ENCODE measurements around the gene GLI3. TPM values are rescaled to one million over a fixed set of nuclear protein-coding genes. Genes with fewer than 3 reads are reported as not detected.

Gene GLI3
- total RNA-seq, 1 donor from 2014 or later: 27.7 TPM

DNA sequence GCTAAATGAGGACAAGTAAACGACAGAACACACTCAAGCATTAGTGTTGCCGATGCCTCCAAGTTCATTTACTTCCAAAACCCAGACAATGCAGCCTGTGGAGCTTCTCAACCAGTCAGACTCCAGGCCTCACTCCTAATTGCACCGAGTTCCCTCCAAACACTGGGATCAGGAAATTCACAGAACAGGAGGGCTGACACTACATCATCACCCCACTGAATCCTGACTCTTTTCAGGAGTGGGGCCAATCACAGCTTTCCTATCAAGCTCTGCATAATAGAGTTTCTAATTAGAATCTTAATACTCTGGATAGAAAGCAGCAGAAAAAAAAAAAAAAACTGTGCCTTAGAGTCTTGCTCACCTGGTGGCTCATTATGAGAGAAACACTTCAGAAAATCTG is 103.7 kb downstream of the GLI3 start:
- Mint-ChIP-seq H3K4me3 (ENCODE audit: unreplicated experiment) (no peak overlapping the region), H3K36me3 (ENCODE audit: low read depth, unreplicated experiment) (peaks cover 8% of the 10 kb centered on the region), H3K9me3 (ENCODE audit: unreplicated experiment) (no peaks in the 10 kb centered on the region), H3K27me3 (ENCODE audit: low read depth, unreplicated experiment) (no peaks in the 10 kb centered on the region), H3K27ac (ENCODE audit: unreplicated experiment) (no peak overlapping the region), H3K4me1 (ENCODE audit: low read depth, unreplicated experiment) (peaks cover 4% of the 10 kb centered on the region)
- peaks cover 24% of the 10 kb centered on the region for H3K79me2 ChIP-seq (ENCODE audit: insufficient read depth, low read length)
- FAIRE-seq (no peak), DNase-seq (ENCODE audit: low read depth) (no peak)
- H3K27me3 ChIP-seq (ENCODE audit: insufficient read depth, low read length): no peaks in the 10 kb centered on the region
- H3K27ac ChIP-seq (ENCODE audit: low read depth, low read length): no peak overlapping the region
- no peaks in the 10 kb centered on the region for H3K36me3 ChIP-seq (ENCODE audit: insufficient read depth, low read length)
- no peak overlapping the region for H3K9ac ChIP-seq (ENCODE audit: low read length)
- no peaks in the 10 kb centered on the region for H3K9me3 ChIP-seq (ENCODE audit: insufficient read depth, low read depth, low read length)
- no peaks in the 10 kb centered on the region for H3K4me1 ChIP-seq (ENCODE audit: insufficient read depth, low read length)
- no peak overlapping the region for H3K4me3 ChIP-seq (ENCODE audit: insufficient read depth, low read depth, low read length)
- TF ChIP-seq, protein P1, sequence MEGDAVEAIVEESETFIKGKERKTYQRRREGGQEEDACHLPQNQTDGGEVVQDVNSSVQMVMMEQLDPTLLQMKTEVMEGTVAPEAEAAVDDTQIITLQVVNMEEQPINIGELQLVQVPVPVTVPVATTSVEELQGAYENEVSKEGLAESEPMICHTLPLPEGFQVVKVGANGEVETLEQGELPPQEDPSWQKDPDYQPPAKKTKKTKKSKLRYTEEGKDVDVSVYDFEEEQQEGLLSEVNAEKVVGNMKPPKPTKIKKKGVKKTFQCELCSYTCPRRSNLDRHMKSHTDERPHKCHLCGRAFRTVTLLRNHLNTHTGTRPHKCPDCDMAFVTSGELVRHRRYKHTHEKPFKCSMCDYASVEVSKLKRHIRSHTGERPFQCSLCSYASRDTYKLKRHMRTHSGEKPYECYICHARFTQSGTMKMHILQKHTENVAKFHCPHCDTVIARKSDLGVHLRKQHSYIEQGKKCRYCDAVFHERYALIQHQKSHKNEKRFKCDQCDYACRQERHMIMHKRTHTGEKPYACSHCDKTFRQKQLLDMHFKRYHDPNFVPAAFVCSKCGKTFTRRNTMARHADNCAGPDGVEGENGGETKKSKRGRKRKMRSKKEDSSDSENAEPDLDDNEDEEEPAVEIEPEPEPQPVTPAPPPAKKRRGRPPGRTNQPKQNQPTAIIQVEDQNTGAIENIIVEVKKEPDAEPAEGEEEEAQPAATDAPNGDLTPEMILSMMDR (IDR thresholded peaks at IDR 0.05; ENCODE audit: insufficient read depth, low read depth, low read length): no peak
- no peak for TF ChIP-seq EZH2 (IDR thresholded peaks at IDR 0.05; ENCODE audit: insufficient read depth, low read length)
- no peak overlapping the region for H3K4me2 ChIP-seq (ENCODE audit: low read length)
- H4K20me1 ChIP-seq (ENCODE audit: insufficient read depth, low read length): peaks cover 30% of the 10 kb centered on the region
- H2AFZ ChIP-seq (ENCODE audit: low read depth, low read length): no peak overlapping the region

DNA sequence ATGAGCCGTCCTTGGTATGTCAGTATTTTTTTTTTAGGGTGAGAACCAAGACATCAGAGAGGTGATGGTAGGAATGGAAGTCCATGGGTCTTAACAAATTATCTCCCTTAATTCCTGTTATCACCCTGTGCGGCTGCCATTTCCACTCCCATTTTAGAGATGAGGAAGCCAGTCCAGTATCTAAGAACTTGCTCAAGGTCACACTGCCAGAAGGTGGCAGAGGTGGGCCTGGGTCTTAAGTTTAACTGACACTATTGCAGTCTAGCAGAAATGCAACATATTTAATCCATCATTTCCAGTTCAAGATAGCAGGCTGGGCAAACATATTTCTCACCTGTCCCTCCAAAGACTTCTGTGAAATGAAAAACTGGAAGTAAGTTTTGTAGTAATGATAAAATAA is 108.3 kb downstream of the GLI3 start:
- Mint-ChIP-seq H3K27me3 (ENCODE audit: low read depth, unreplicated experiment) (no peaks in the 10 kb centered on the region), H3K9me3 (ENCODE audit: unreplicated experiment) (no peaks in the 10 kb centered on the region), H3K4me3 (ENCODE audit: unreplicated experiment) (no peak overlapping the region), H3K27ac (ENCODE audit: unreplicated experiment) (no peak overlapping the region), H3K36me3 (ENCODE audit: low read depth, unreplicated experiment) (no peaks in the 10 kb centered on the region), H3K4me1 (ENCODE audit: low read depth, unreplicated experiment) (peaks cover 20% of the 10 kb centered on the region)
- Histone ChIP-seq H3K27ac (ENCODE audit: low read depth, low read length) (no peak overlapping the region), H4K20me1 (ENCODE audit: insufficient read depth, low read length) (peaks cover 3% of the 10 kb centered on the region), H3K36me3 (ENCODE audit: insufficient read depth, low read length) (no peaks in the 10 kb centered on the region), H3K9me3 (ENCODE audit: insufficient read depth, low read depth, low read length) (no peaks in the 10 kb centered on the region), H3K9ac (ENCODE audit: low read length) (no peak overlapping the region), H3K4me3 (ENCODE audit: insufficient read depth, low read depth, low read length) (no peak overlapping the region), H3K27me3 (ENCODE audit: insufficient read depth, low read length) (no peaks in the 10 kb centered on the region), H3K4me1 (ENCODE audit: insufficient read depth, low read length) (no peaks in the 10 kb centered on the region), H2AFZ (ENCODE audit: low read depth, low read length) (no peak overlapping the region), H3K79me2 (ENCODE audit: insufficient read depth, low read length) (peaks cover 5% of the 10 kb centered on the region), H3K4me2 (ENCODE audit: low read length) (no peak overlapping the region)
- FAIRE-seq (no peak), DNase-seq (ENCODE audit: low read depth) (no peak)
- TF ChIP-seq, protein P1 (IDR thresholded peaks at IDR 0.05; ENCODE audit: insufficient read depth, low read depth, low read length): no peak
- TF ChIP-seq EZH2 (IDR thresholded peaks at IDR 0.05; ENCODE audit: insufficient read depth, low read length): no peak

DNA sequence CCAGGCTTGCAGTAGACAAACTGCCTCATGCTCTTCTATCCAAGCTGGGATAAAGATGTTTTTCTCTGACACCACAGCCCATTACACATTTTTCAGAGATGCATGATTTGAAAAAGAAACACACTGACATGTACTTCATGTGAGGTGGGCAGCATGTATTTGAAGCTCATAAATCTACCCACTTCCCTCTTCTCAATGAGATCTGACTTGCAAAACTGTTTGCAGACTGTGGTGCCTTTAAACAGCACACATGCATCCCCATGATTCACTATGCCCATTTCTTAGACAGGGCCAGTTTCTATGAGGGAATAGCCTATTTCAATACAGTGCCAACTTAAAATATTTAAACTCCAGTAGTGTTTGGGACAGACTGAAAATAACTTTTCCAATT is 109.8 kb downstream of the GLI3 start:
- Mint-ChIP-seq H3K4me3 (ENCODE audit: unreplicated experiment) (no peak overlapping the region), H3K27me3 (ENCODE audit: low read depth, unreplicated experiment) (no peaks in the 10 kb centered on the region), H3K9me3 (ENCODE audit: unreplicated experiment) (no peaks in the 10 kb centered on the region), H3K36me3 (ENCODE audit: low read depth, unreplicated experiment) (no peaks in the 10 kb centered on the region), H3K27ac (ENCODE audit: unreplicated experiment) (no peak overlapping the region), H3K4me1 (ENCODE audit: low read depth, unreplicated experiment) (peaks cover 20% of the 10 kb centered on the region)
- Histone ChIP-seq H2AFZ (ENCODE audit: low read depth, low read length) (no peak overlapping the region), H3K27ac (ENCODE audit: low read depth, low read length) (no peak overlapping the region), H4K20me1 (ENCODE audit: insufficient read depth, low read length) (peaks cover 3% of the 10 kb centered on the region), H3K4me3 (ENCODE audit: insufficient read depth, low read depth, low read length) (no peak overlapping the region), H3K4me2 (ENCODE audit: low read length) (no peak overlapping the region), H3K36me3 (ENCODE audit: insufficient read depth, low read length) (no peaks in the 10 kb centered on the region), H3K4me1 (ENCODE audit: insufficient read depth, low read length) (no peaks in the 10 kb centered on the region), H3K27me3 (ENCODE audit: insufficient read depth, low read length) (no peaks in the 10 kb centered on the region), H3K9ac (ENCODE audit: low read length) (no peak overlapping the region), H3K9me3 (ENCODE audit: insufficient read depth, low read depth, low read length) (no peaks in the 10 kb centered on the region), H3K79me2 (ENCODE audit: insufficient read depth, low read length) (peaks cover 5% of the 10 kb centered on the region)
- no peak for TF ChIP-seq EZH2 (IDR thresholded peaks at IDR 0.05; ENCODE audit: insufficient read depth, low read length)
- TF ChIP-seq, protein P1 (IDR thresholded peaks at IDR 0.05; ENCODE audit: insufficient read depth, low read depth, low read length): no peak
- DNase-seq (ENCODE audit: low read depth) (no peak), FAIRE-seq (no peak)
